COLO668 (cell line): ENCODE results near the gene WNT7A.
"Not testable (repeated sequence)": the region's sequence is repeated elsewhere in the genome, so short reads cannot be mapped to it uniquely, and the experiment has no call there.

ENCODE experiments used
- DNase-seq: peaks from one replicate; lab custom pipeline; 2025; ENCODE audit not compliant: unreplicated experiment; lab: John Stamatoyannopoulos, UW

Gene WNT7A

DNA sequence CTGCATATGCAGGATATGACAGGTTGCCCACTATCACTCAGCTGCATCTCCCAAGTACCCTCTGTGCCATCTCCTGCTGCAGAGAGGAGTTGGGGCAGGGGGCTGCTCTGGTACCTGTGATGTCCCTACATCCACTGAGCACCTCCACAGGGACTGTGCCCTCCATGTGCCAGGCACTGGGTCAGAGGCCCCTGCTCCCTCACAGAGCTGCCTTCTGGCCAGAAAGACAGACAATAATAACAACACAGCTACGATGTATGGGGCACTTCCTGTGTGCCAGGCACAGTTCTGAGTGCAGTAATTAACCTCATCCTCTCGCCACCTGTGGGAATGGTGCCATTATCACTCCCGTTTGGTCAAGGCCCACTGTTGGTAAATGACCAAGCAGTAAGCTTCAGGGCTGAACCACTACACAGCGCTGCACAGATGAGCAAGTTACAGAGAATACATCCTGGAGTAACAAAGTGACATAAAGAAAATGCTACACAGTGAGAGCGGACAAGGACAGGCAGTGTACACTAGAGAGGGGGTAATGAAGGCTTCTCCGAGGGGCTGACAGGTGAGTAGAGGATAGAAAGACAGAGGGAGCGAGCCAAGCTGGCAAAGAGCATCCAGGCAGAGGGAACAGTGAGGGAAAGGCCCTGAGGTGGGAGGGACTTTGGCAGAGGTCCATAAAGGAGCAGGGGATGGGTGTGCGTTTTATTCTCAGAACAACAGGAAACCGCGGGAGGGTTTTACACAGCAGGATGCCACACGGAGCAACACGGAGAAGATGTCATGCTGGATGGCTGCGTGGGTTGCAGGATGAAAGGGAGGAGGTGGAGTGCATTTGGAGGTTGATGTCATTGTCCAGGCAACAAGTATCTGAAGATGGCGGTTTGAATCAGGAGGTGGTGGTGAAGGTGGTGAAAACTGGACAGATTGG is 13.6 kb downstream of the WNT7A start:
- DNase-seq: no peak

DNA sequence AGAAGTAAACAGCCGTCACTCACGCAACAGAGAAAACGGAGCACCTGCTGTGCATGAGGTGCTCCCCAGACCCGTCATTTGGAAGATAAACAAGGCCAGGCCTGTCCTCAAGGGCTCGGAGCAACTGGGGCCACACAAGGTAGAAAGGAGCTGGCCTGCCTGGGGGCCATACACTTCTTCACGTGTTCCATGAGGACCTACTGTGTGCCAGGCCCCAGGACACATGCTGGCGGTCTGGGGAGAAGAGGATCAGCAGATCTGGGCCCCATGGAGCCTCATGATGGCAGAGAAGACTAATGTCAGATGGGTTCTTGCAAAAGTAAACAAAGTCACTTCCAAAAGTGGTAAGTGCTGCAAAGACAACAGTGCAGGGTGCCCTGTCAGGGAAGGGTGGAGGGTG is 14.3 kb downstream of the WNT7A start:
- no peak for DNase-seq

DNA sequence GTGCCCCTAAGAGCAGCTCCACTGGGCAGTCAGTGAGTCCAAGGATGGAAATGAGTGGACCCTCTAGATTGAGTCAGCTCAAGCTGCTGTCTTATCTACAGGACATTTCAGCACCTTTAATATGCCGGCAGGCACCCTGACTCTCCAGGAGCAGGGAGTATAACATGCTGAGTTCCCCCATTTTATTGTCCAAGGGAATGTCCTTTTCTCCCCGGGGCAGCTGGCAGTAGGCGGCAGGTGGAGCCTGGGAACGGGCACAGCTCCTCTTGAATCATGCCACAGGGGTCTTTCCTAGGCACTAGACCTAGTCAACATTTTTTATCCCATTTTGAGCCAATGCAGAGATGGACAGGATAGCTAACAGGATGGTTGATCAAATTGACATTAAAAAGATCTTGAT is 14.8 kb downstream of the WNT7A start:
- DNase-seq: no peak

DNA sequence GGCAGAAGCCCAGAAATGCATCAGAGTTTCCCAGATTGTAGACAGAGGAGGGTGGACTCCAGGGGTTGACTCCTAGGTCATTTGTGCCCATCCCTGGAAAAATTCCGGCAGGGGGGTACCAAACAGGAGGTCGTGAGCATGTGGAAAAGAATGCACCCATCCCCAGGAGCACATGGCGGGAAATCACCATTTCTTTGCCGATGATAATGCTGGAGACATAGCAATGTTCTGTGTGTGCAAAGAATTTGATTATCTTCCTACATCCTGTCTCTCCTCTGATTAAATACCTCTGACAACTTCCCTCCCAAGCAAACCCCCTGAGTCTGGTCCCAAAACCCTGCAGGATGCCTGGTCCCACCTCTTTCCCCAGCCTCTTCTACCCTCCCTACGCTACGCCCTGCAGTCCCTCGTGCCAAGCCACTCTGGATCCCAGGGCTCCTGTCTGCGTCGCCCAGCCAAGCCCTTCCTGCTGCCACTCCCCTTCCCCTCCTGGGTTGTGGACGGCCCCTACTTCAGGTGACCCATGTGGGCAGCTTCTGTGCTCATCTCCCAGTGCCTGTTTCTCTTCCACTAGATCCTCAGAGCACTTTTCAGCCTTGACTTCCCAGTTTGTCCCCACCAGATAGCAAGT is 15.8 kb downstream of the WNT7A start:
- DNase-seq: no peak

DNA sequence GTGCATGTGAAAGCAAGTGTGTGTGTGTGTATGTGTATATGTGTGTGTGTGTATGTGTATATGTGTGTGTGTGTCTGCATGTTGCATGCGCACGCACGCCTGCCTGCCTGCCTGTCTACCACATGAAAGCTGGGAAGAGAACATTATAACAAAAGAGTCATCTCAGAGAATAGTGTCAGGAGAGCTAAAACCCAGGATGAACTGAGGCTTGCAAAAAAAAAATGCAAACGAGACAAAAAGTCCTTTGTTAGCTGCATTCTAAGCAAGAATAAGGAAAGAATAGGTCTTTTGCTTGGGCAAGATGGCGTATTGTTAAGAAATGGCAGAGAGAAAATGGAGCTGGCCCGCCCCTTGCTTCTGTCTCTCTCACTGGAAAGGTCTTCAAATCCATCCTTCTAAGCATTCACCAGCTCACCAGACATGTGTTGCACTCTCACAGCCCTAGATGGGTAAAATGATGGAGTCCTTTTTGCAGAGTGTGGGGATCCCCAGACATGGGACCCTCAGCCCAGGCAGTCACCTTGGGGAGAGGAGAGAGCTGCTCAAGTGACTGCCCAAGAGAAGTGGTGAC is 16.4 kb downstream of the WNT7A start:
- no peak for DNase-seq

DNA sequence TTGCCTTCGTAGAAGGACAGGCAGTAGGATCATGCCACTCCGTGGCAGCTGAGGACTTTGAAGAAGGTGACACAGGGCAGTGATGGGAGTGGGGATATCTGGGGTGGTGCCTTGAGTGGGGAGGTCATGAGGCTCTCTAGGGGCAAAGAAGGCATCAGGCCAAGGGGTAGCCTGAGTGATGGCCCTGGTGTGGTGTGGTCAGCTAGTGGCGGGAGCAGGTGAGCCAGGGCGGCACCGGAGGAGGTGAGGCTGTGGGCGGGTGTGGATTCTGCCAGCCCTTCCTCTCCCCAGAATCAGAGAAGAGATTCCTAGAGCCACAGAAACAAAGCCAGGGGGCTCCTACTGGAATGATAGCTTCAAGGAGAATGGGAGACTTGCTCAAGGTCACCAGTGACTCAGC is 18.4 kb downstream of the WNT7A start:
- no peak for DNase-seq

DNA sequence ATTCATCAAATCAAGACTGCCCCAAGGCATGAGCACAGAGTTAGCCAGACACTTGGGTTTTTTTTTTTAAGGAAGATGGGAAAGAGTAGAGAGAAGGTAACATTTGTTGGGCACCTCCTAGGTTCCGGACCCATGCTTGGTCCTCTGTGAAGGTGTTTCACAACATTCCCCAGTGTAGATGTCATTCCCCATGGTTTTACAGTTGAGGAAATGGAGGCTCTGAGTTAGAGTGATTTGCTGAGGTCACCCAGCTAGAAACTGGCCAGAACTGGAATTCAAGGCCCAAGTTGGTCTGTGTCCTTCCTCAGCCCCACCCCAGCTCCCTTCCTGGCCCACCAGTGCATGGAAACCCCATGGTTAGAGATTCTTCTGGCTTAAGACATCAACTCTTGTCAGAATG is 19.9 kb downstream of the WNT7A start:
- no peak for DNase-seq

DNA sequence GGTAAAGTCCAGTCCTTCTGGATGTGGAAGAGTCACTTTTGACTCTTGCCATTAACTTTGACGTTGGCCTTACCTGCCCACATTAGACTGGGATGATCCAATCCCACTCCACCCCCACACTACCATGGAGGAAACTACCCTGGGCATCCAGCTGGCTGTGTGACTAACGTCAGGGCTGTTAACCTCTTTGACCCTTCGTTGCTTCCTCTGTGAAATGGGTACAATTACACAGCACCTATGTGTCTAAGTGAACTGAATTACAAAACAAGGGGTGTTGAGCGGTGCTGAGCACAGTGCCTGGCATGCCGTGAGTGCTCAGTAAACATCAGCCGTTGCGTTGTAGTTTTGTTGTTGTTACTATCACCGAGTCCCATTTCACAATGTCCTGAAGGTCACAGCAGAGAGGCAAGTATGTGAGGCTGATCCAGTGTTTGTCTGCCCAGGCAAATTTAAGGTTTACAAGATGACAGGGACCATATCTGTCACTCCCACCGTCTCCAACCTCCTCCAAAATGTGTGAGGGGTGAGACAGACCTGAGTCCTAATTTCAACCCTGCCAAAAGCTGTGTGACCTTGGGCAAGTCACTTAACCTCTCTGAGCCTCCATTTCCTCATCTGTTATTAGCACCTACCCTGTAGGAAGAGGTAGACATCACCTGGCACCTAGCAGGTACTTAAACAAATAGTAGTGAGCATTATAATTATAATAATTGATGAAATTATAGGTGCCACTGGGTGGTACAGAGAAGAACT is 20.9 kb downstream of the WNT7A start:
- no peak for DNase-seq

DNA sequence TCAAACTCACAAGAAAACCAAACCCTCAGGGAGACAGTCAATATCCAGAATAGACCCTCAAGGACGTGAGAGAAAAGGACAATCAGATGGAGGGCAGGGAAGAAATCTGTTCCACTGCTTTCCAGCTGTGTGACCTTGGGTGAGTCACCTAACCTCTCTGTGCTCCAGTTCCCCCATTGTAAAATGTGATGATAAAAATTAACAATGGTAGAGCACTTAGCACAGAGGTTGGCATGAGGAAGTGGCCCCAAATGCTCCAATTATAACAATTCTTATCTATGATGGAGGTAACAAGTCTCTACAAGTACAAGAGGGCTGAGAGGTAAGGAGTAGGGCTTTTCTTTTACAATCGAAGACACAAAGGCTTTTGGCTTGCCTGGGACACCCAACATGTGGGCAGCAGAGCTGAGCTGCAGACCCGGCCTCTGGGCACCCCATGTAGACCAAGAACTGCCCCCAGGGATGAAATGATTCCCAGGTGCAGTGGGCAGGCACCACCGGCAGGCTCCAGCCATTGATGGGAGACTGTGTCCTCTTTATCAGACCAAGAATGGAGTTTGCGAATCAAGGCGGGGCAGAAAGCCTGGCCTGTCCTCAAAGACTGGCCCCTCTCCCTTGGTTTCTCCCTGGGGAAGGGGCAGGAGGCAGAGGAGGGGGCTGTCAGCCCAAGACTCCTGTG is 22.0 kb downstream of the WNT7A start:
- no peak for DNase-seq

DNA sequence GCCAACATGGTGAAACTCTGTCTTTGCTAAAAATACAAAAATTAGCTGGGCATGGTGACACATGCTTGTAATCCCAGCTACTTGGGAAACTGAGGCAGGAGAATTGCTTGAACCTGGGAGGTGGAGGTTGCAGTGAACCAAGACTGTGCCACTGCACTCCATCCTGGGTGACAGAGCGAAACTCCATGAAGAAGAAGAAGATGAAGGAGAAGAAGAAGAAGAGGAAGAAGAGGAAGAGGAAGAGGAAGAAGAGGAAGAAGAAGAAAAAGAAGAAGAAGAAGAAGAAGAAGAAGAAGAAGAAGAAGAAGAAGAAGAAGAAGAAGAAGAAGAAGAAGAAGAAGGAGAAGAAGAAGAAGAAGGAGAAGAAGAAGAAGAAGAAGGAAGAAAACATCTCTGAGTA is 23.2 kb downstream of the WNT7A start:
- DNase-seq: not testable (repeated sequence)

DNA sequence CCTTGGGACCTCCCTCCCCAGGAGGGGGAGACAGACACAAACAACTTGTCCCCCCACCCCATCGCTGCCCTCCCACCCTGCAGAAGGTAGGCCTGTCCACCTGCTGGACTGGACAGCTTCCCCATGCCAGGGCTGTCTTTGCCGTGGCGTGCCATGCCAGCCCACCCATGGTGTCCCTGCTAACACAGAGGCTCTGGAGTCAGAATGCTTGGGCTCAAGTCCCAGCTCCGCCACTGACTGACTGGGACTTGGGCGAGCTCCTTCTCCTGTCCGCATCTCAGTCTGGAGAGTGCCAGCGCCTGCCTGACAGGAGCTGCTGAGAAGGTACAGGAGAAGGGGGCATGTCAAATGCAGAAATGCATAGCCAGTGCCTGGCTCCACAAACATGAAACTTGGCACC is 23.9 kb downstream of the WNT7A start:
- DNase-seq: no peak

DNA sequence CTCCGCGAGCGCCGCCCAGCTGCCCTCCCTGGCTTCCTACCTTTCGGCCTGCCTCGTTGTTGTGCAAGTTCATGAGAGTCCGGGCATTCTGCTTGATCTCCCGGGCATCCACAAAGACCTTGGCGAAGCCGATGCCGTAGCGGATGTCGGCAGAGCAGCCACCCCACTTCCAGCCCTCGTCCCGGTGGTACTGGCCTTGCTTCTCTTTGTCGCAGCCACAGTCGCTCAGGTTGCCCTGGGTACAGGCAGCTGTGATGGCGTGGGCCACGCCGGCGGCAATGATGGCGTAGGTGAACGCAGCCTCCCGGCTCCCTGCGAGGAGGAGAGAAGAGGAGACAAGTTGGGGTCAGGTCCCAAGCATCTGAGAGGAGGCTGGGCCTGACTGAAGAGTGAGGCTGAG is 25.4 kb downstream of the WNT7A start:
- no peak for DNase-seq

DNA sequence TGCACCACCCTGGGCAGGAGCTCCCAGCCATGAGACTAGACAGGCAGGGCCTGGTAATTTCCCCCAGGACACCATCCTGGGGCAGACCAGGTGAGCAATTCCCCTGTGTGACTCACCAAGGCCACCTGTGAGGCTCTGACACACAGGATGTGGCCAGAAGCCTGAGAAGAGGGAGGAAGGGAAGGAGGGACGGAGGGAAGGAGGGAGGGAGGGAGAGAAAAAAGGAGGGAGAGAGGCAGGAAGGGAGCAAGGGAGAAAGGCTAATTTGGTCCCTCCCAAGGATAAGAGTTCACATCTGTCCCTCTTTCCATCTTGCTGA is 25.9 kb downstream of the WNT7A start:
- no peak for DNase-seq

DNA sequence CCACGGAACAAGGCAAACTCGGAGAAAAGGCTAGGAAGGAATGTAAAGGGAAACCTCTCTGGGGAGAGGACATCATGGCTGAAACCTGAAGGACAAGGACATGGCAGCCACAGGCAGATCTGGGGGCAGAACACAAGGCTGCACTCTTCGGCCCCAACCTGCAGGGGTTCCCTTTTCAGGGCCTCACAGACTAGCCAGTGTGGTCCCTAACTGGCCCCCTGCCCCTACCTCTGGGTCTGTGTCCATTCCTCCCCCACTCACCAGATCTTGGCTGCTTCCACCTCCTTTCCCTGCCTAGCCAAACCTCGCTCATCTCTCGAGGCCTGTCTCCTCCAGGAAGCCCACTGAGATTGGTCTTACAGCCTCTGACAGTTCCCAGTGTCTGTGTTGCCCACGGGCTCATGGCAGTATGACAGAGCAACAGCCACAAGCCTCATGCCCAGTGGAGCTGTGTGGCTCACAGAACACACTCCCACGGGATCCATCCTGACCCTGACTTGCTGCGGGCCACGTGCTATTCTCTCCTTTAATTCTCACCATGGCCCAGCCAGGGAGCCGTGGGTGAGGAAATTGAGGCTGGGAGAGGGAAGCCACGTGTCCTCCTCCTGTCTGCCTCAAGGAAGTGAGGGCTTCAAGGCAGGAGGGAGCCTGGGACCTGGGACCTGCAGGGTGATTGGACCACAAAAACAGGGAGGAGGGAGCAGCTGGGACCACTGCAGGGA is 26.5 kb downstream of the WNT7A start:
- no peak for DNase-seq

DNA sequence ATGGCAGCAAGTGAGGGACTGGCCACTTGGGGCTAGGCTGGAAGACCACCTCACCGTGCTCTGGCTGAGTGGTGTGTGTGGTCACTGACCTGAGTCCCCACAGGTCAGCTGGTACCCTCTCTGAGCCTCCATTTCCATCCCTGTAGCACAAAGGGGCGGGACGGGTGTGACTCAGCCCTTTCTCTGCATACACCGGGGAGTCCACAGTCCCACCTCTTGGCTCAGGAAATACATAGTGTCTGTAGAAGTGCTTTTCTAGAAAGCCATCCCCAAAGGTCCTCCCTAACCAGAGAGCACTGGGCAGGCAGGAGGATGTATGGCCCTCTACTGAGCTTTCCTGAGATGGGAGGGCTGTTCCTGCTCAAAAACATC is 27.2 kb downstream of the WNT7A start:
- no peak for DNase-seq

DNA sequence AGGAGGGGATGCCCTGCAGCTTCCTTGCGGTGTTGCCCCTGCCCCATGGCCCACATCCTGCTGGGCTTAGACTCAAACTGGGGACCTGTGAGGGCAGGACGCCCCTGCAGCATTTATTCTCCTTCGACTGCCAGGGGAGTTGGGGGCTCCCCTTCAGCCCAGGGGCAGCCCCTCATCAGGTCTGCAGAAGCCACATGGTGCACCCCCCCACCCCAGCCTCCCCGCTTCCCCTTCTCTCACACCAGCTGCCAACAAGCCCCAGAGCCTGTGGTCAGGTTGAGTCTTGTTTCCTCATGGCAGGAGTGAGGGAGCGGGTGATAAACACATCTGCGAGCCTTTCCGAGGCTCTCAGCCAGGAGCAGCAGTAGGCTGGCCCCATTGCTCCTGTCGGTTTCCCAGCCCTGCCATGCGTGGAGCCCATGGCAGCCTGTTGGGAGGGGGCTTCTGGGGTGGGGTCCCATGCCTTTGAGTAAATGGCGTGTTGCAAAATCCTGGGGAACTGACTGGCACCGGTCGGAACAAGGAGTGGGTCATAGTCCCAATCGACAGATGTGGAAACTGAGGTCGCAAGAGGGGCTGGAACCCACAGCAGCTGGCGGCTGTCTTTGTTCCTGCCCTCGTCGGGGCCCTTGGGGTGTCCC is 27.8 kb downstream of the WNT7A start:
- no peak for DNase-seq

DNA sequence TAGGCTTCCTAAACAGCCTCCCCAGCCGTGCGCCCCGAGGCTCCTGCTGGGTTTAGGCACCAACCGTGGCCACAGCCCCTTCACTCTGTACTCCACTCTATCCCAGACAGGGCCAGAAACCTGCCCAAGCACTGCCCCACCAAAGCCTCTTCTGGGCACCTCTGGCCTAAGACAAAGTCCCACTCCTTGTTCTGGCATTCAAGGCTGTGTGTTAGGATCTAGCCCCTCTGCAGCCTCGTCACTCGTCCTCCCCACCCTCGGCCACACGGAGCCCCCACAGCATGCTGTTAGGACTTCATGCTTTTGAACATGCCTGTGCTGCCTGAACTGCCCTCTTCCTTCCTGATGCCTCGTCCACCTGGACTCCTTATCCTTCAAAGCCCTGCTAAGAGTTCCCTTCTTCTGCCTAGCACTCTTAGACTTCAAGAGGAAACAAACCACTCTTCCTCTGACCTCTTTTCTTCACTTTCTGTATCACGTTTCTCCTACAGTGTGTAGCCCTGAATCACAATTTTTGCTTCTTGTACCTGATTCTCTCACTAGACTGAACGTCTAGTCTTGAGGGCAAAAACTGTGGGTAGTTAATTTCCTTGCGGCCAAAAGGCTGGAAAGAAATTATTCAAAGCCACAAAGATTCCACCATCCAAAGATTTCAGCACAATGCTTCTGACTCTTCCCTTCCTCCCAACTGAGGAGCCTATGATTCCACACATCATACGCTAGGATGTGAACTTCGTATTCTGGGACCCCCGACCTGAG is 28.6 kb downstream of the WNT7A start:
- no peak for DNase-seq

DNA sequence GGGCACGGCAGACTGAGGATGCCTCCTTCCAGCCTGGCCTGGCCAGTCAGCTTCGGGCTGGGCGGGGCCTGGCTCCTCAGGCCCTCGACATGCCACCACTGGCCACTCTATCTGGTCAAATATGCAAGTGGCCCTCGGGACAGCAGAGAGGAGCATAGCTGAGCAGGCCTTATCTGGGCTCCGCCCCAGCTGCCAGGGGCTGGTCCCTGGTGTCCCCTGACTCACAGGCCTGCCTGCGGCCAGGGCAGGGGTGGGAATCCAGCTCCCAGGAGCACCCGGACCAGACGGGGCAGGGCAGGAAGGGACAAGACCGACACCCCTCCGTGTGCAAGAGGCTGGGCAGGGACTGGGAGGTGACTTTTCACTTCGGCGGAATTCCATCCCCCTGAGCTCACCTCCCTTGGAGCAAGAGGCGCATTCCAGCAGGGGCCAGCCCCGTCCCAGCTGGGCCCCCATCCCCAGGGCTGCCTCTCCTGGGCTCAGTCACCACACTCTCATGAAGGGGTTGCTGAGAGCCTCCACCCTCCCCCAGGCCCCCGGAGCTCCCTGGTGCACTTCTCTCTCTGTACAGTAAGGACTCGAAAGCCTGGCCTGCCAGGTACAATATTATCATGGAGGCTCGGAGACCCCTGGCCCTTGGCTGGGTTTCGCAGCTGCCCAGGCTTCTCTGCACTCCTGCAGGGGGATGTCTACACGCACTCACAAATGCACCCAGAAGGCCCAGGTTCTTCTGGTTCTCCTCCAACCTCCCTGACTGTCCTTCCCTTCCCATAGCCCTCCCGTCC is 29.5 kb downstream of the WNT7A start:
- DNase-seq: no peak

DNA sequence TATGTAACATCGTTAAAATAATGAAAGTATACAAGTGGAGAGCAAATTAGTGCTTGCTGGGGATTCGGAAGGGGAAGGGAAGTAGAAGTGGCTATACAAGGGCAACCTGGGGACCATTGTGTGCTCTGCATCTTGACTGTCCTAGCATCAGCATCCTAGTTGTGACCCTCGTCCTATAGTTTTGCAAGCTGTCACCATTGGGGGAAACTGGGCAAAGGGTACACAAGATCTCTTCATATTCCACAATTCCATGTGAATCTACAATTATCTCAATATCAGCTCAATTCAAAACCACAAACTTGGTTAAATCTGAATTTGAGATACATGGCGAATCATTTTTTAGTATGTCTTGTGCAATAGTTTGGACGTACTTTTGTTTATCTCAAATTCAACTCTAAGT is 30.9 kb downstream of the WNT7A start:
- no peak for DNase-seq
